MM.1S (cell line): ENCODE data around the gene PCGF1.

Experiments used
- DNase-seq: peaks from one replicate; pipeline ENCODE4 v3.0.0-alpha.2; 2015
- H2AFZ ChIP-seq: fragments of 300-600 bp; sonication (generic); 2 replicates; pipeline ENCODE4 v1.6.0; 2016; ENCODE audit warnings: antibody characterized with exemption, low read length
- H3F3A ChIP-seq: fragments of 300-600 bp; sonication (generic); 2 replicates; pipeline ENCODE4 v1.6.1; 2016; ENCODE audit warnings: mild to moderate bottlenecking, antibody characterized with exemption, low read length, moderate library complexity, mixed read lengths; ENCODE audit not compliant: insufficient read depth
- H3K27ac ChIP-seq: fragments of 300-600 bp; sonication (generic); 2 replicates; pipeline ENCODE4 v1.5.1; 2016; ENCODE audit warnings: mild to moderate bottlenecking, low read length
- H3K27me3 ChIP-seq: fragments of 300-600 bp; sonication (generic); replicated peaks from 2 replicates; pipeline ENCODE4 v1.6.0; 2016; ENCODE audit warnings: low read length; ENCODE audit not compliant: insufficient read depth
- H3K36me3 ChIP-seq: fragments of 300-600 bp; sonication (generic); replicated peaks from 2 replicates; pipeline ENCODE4 v1.6.1; 2016; ENCODE audit warnings: mild to moderate bottlenecking, low read length, mixed read lengths; ENCODE audit not compliant: insufficient read depth
- H3K4me1 ChIP-seq: fragments of 300-600 bp; sonication (generic); 2 replicates; pipeline ENCODE4 v1.6.1; 2016; ENCODE audit warnings: low read length, mixed read lengths
- H3K4me2 ChIP-seq: fragments of 300-600 bp; sonication (generic); 2 replicates; pipeline ENCODE4 v1.6.0; 2016; ENCODE audit warnings: low read depth, low read length
- H3K4me3 ChIP-seq: fragments of 300-600 bp; sonication (generic); 2 replicates; pipeline ENCODE4 v1.5.1; 2016; ENCODE audit warnings: low read length, mixed read lengths
- H3K79me2 ChIP-seq: fragments of 300-600 bp; sonication (generic); 2 replicates; pipeline ENCODE4 v1.6.1; 2016; ENCODE audit warnings: mixed run types, low read length, mixed read lengths
- H3K9ac ChIP-seq: fragments of 300-600 bp; sonication (generic); 2 replicates; pipeline ENCODE4 v1.6.1; 2016; ENCODE audit warnings: low read length, mixed read lengths
- H3K9me2 ChIP-seq: fragments of 300-600 bp; sonication (generic); replicated peaks from 2 replicates; pipeline ENCODE4 v1.6.1; 2016; ENCODE audit warnings: mild to moderate bottlenecking, low read length, mixed read lengths; ENCODE audit not compliant: insufficient read depth
- H3K9me3 ChIP-seq: fragments of 300-600 bp; sonication (generic); replicated peaks from 2 replicates; pipeline ENCODE4 v1.6.1; 2016; ENCODE audit warnings: mild to moderate bottlenecking, low read length, mixed read lengths; ENCODE audit not compliant: insufficient read depth
- H4K20me1 ChIP-seq: fragments of 300-600 bp; sonication (generic); 2 replicates; pipeline ENCODE4 v1.6.1; 2016; ENCODE audit warnings: mild to moderate bottlenecking, low read length, moderate library complexity, mixed read lengths; ENCODE audit not compliant: insufficient read depth
- CTCF ChIP-seq: fragments of 300-600 bp; sonication (generic); IDR thresholded peaks from 2 replicates; pipeline ENCODE4 v1.5.1; 2016; ENCODE audit warnings: antibody characterized with exemption, low read length, mixed read lengths
- EZH2 ChIP-seq: fragments of 300-600 bp; sonication (generic); optimal IDR thresholded peaks from 2 replicates; pipeline ENCODE3; 2017; ENCODE audit warnings: low read depth, mild to moderate bottlenecking, antibody characterized with exemption, low read length, mixed read lengths
- EZH2phosphoT487 ChIP-seq: fragments of 300-600 bp; sonication (generic); IDR thresholded peaks from 2 replicates; pipeline ENCODE4 v1.6.1; 2018; ENCODE audit warnings: antibody characterized with exemption, low read length

The PCGF1 gene

GRCh38 chr2:74527741-74528140 is 20.2 kb upstream of the PCGF1 start:
- Histone ChIP-seq H3K27me3 (0 out of 2 replicates have a peak, but pooled peaks cover under 1% of the 10 kb centered on the region), H4K20me1 (no peaks in the 10 kb centered on the region), H3F3A (peaks cover 15% of the 10 kb centered on the region; the same call in 1 of the 2 replicates), H3K36me3 (peaks cover 11% of the 10 kb centered on the region), H3K9me3 (no peaks in the 10 kb centered on the region), H3K9me2 (no peaks in the 10 kb centered on the region), H3K4me3 (no peak overlapping the region), H3K27ac (no peak overlapping the region), H3K4me1 (peaks cover 14% of the 10 kb centered on the region), H2AFZ (no peak overlapping the region), H3K9ac (no peak overlapping the region), H3K79me2 (peaks cover 42% of the 10 kb centered on the region), H3K4me2 (peak overlapping the region; percentile 90; the same call in 1 of the 2 replicates)
- TF ChIP-seq EZH2 = no peak
- TF ChIP-seq CTCF = no peak
- no peak for TF ChIP-seq EZH2phosphoT487
- DNase-seq = no peak

GRCh38 chr2:74526649-74527230 is 19.2 kb upstream of the PCGF1 start:
- Histone ChIP-seq H3K9me3 (no peaks in the 10 kb centered on the region), H3K9me2 (no peaks in the 10 kb centered on the region), H3K27ac (no peak overlapping the region), H4K20me1 (no peaks in the 10 kb centered on the region), H3F3A (peaks cover 15% of the 10 kb centered on the region; the same call in 1 of the 2 replicates), H3K36me3 (peaks cover 11% of the 10 kb centered on the region), H3K4me3 (no peak overlapping the region), H2AFZ (no peak overlapping the region), H3K9ac (no peak overlapping the region), H3K79me2 (peaks cover 42% of the 10 kb centered on the region), H3K4me2 (no peak overlapping the region), H3K4me1 (peaks cover 14% of the 10 kb centered on the region), H3K27me3 (0 out of 2 replicates have a peak, but pooled peaks cover 9% of the 10 kb centered on the region)
- no peak for TF ChIP-seq EZH2phosphoT487
- TF ChIP-seq EZH2 = no peak
- no peak for DNase-seq

- H3K4me2 ChIP-seq = no peak within 1 kb of the TSS
- H3K36me3 ChIP-seq = peaks cover 11% of the 10 kb centered on the region
- no peaks in the 10 kb centered on the region for H3K9me2 ChIP-seq
- H3F3A ChIP-seq = peaks cover 15% of the 10 kb centered on the region; the same call in 1 of the 2 replicates
- H3K4me1 ChIP-seq = peaks cover 14% of the 10 kb centered on the region
- H3K4me3 ChIP-seq = no peak within 1 kb of the TSS
- TF ChIP-seq CTCF = no peak
- no peak for TF ChIP-seq EZH2
- no peak for TF ChIP-seq EZH2phosphoT487
- 0 out of 2 replicates have a peak, but pooled peaks cover 10% of the 10 kb centered on the region for H3K27me3 ChIP-seq
- no peak within 1 kb of the TSS for H2AFZ ChIP-seq
- H3K79me2 ChIP-seq = peaks cover 36% of the 10 kb centered on the region
- H4K20me1 ChIP-seq = no peaks in the 10 kb centered on the region
- no peak within 1 kb of the TSS for H3K9ac ChIP-seq
- peak; percentile 34 for DNase-seq
- H3K27ac ChIP-seq = no peak within 1 kb of the TSS
- H3K9me3 ChIP-seq = no peaks in the 10 kb centered on the region
These were observed 18.5 kb upstream of the PCGF1 start, which contains the start of gene DQX1 for GRCh38 chr2:74525717-74526648. Gene DQX1, minus strand, starts transcription at chr2:74526231. Its CDS starts 502 bp downstream, at chr2:74525729.
